K562 (cell line): Measurements from ENCODE around the gene PRR29. TPM values are rescaled to one million over a fixed set of nuclear protein-coding genes. Genes with fewer than 3 reads are reported as not detected.

Source experiments
- ATAC-seq: fragments of 200-7000 bp; cut with Tn5 transposase; 3 replicates; pipeline ENCODE4 v1.9.1; 2020; ENCODE audit warnings: moderate library complexity
- BruUV-seq: library from RNA; stranded (reverse); fragments of 400-500 nt; replicated peaks from 2 replicates; lab custom pipeline; 2021; lab: Mats Ljungman, UMichigan
- CTCF ChIA-PET: fragments of 300-600 bp; formaldehyde crosslinking; extraction: SDS; loops from one replicate; lab custom pipeline; 2021; ENCODE audit warnings: low intra/inter-chr PET ratio; lab: Yijun Ruan, JAX
- POLR2A ChIA-PET: fragments of 300-600, 350-650 bp; sonication (Branson Sonifier 250); formaldehyde crosslinking; extraction: SDS; loops from one replicate; lab custom pipeline; 2021; ENCODE audit warnings: antibody characterized with exemption, inconsistent platforms; lab: Yijun Ruan, JAX
- DNase-seq, 4 experiments: peaks; one replicate each; pipeline versions ENCODE4 v3.0.0 to v3.0.0-alpha.2; 2011 to 2018; ENCODE audit warnings: low spot score in 3 of 4, mixed read lengths in 3 of 4; ENCODE audit errors: extremely low read depth in 1 of 4
- FAIRE-seq: peaks from 2 replicates; lab custom pipeline; 2011; peaks lifted over from hg19 to GRCh38; lab: Jason Lieb, UNC
- H2AFZ ChIP-seq: 2 replicates; pipeline ENCODE4 v1.6.0; 2011; ENCODE audit warnings: low read depth, low read length, control low read depth, inconsistent platforms
- H3K27ac ChIP-seq: fragments of 200-600 bp; 3 replicates; pipeline ENCODE4 v1.8.0; 2011; ENCODE audit warnings: low read depth, mild to moderate bottlenecking, control low read depth, inconsistent platforms, low read length, moderate library complexity, mixed read lengths; ENCODE audit errors: extremely low read depth
- H3K27me3 ChIP-seq, 2 experiments: fragments of 300-600 bp in 1 of 2; 2 replicates in 1 of 2; 3 replicates in 1 of 2; pipeline versions ENCODE4 v1.6.0 to v1.8.0; 2011; ENCODE audit warnings: inconsistent platforms in 2 of 2, low read length in 2 of 2, mild to moderate bottlenecking in 1 of 2, mixed read lengths in 1 of 2, moderate library complexity in 1 of 2; ENCODE audit not compliant: control insufficient read depth in 2 of 2, insufficient read depth in 2 of 2
- H3K36me3 ChIP-seq: fragments of 300-600 bp; 3 replicates; pipeline ENCODE4 v1.8.0; 2011; ENCODE audit warnings: mild to moderate bottlenecking, low read length, inconsistent platforms; ENCODE audit not compliant: control insufficient read depth, insufficient read depth
- H3K4me1 ChIP-seq, 2 experiments: fragments of 200-600 bp in 1 of 2; replicated peaks in 1 of 2; 2 replicates in 1 of 2; 3 replicates in 1 of 2; pipeline versions ENCODE4 v1.5.1 to v1.8.0; 2011; ENCODE audit warnings: inconsistent platforms in 2 of 2, low read length in 2 of 2, mild to moderate bottlenecking in 1 of 2, mixed read lengths in 1 of 2, moderate library complexity in 1 of 2; ENCODE audit not compliant: control insufficient read depth in 2 of 2, insufficient read depth in 2 of 2
- H3K4me2 ChIP-seq: 2 replicates; pipeline ENCODE4 v1.6.1; 2011; ENCODE audit warnings: low read length, control low read depth, inconsistent platforms, mixed read lengths; ENCODE audit not compliant: insufficient read depth
- H3K4me3 ChIP-seq: fragments of 200-600 bp; sonication (generic), shearing (Covaris generic); 2 replicates; pipeline ENCODE4 v1.5.1; 2016; ENCODE audit warnings: control low read depth, inconsistent platforms
- H3K79me2 ChIP-seq: fragments of 200-600 bp; 3 replicates; pipeline ENCODE4 v1.8.0; 2011; ENCODE audit warnings: low read length, inconsistent platforms; ENCODE audit not compliant: control insufficient read depth, insufficient read depth
- H3K9ac ChIP-seq, 2 experiments: 2 replicates each; pipeline versions ENCODE4 v1.6.0 to v1.6.1; 2011; ENCODE audit warnings: low read depth in 2 of 2, low read length in 2 of 2, control low read depth in 1 of 2, inconsistent platforms in 1 of 2, mild to moderate bottlenecking in 1 of 2, mixed read lengths in 1 of 2; ENCODE audit not compliant: insufficient read depth in 1 of 2
- H3K9me1 ChIP-seq: one replicate; pipeline ENCODE4 v1.6.0; 2011; ENCODE audit warnings: inconsistent platforms, mild to moderate bottlenecking, low read length, moderate library complexity; ENCODE audit not compliant: control insufficient read depth, insufficient read depth
- H3K9me3 ChIP-seq: replicated peaks from 2 replicates; pipeline ENCODE4 v1.5.1; 2011; ENCODE audit warnings: low read depth, low read length, inconsistent platforms; ENCODE audit not compliant: control insufficient read depth, insufficient read depth
- H4K20me1 ChIP-seq: replicated peaks from 2 replicates; pipeline ENCODE4 v1.6.1; 2011; ENCODE audit warnings: low read length, inconsistent platforms, mixed read lengths; ENCODE audit not compliant: control insufficient read depth, insufficient read depth
- NELFE ChIP-seq: IDR thresholded peaks from 2 replicates; pipeline ENCODE4 v1.6.1; 2011; ENCODE audit warnings: mild to moderate bottlenecking; ENCODE audit not compliant: insufficient read depth, insufficient read length
- ZFX ChIP-seq: sonication (generic); formaldehyde crosslinking; IDR thresholded peaks from 2 replicates; pipeline ENCODE4 v1.8.0; 2022; ENCODE audit warnings: mild to moderate bottlenecking, missing genetic modification reagents, moderate library complexity
- ZNF140 ChIP-seq: fragments of 250-450 bp; sonication (Bioruptor Pico); IDR thresholded peaks from 2 replicates; pipeline ENCODE4 v1.8.0; 2021; ENCODE audit warnings: moderate library complexity, mild to moderate bottlenecking, inconsistent platforms
- WGBS: fragments of 100-300 bp; shearing (Covaris generic); methylation state at CpG from one replicate; pipeline ENCODE4 v1.1.6; 2016; ENCODE audit warnings: low coverage, mixed read lengths; ENCODE audit not compliant: insufficient coverage; ENCODE audit errors: missing lambda C conversion rate; 5-methylcytosine and 5-hydroxymethylcytosine counted together
- in situ Hi-C: fragments of 300-500 bp; cut with MboI; formaldehyde crosslinking; loops from 4 replicates; pipeline ENCODE4 v1.15.0; 2018; ENCODE audit warnings: inconsistent platforms, mixed read lengths
- intact Hi-C: fragments of 100-400 bp; cut with micrococcal nuclease; formaldehyde crosslinking; loops from 2 replicates; pipeline ENCODE4 v1.14.2; 2022
- polyA plus RNA-seq, 8 experiments: library from polyadenylated mRNA; depleted of rRNA in 4 of 8; stranded (reverse) in 5 of 8; unstranded in 3 of 8; fragments of >200 nt; fragmentation: Nextera tagmentation in 2 of 8; fragmentation: Illumina TruSeq in 1 of 8; extraction: Ambion mirVana in 2 of 8; extraction: Trizol in 1 of 8; gene quantifications; 2 replicates each; pipeline versions ENCODE4 v1.2.1 to v1.2.3, GENCODE V29; 2011 to 2014; ENCODE audit warnings: inconsistent platforms in 1 of 8, missing spikeins in 1 of 8
- total RNA-seq, 7 experiments: library from RNA; depleted of rRNA in 6 of 7; stranded (reverse); fragments of >200 nt in 6 of 7; fragmentation: Illumina TruSeq in 2 of 7; extraction: Trizol in 2 of 7; gene quantifications; 2 replicates each; pipeline versions ENCODE4 v1.2.1 to v1.2.3, GENCODE V29; 2011 to 2021; ENCODE audit warnings: low replicate concordance in 1 of 7
- TF ChIP-seq, protein P1 (sequence below), 3 experiments: IDR thresholded peaks in 2 of 3; conservative IDR thresholded peaks in 1 of 3; 2 replicates each; pipeline ENCODE4 v1.5.1; 2011 to 2012; ENCODE audit warnings: low read length in 3 of 3, mild to moderate bottlenecking in 3 of 3, control low read depth in 2 of 3, improper control_type of control experiment in 1 of 3, inconsistent platforms in 1 of 3, low read depth in 1 of 3, mixed read lengths in 1 of 3, moderate library complexity in 1 of 3; ENCODE audit not compliant: insufficient read depth in 2 of 3
- TF ChIP-seq, protein P2 (sequence below): fragments of 450-650 bp; IDR thresholded peaks from 2 replicates; pipeline ENCODE4 v1.7.1; 2018; ENCODE audit warnings: mild to moderate bottlenecking, low read depth; ENCODE audit not compliant: partially characterized antibody
- TF ChIP-seq, protein P3 (sequence below), 2 experiments: fragments of 450-650 bp; IDR thresholded peaks; 2 replicates each; pipeline ENCODE4 v1.6.1; 2016; ENCODE audit warnings: mild to moderate bottlenecking in 2 of 2, borderline replicate concordance in 1 of 2, low read depth in 1 of 2, moderate library complexity in 1 of 2

PRR29 gene
- total and polyA plus RNA-seq, 9 of the 15 experiments (the other 6 are each of a cell fraction or from before 2014, with no cell fraction given), result 0.08 to 0.58 (median 0.15) TPM; not detected in 5

DNA sequence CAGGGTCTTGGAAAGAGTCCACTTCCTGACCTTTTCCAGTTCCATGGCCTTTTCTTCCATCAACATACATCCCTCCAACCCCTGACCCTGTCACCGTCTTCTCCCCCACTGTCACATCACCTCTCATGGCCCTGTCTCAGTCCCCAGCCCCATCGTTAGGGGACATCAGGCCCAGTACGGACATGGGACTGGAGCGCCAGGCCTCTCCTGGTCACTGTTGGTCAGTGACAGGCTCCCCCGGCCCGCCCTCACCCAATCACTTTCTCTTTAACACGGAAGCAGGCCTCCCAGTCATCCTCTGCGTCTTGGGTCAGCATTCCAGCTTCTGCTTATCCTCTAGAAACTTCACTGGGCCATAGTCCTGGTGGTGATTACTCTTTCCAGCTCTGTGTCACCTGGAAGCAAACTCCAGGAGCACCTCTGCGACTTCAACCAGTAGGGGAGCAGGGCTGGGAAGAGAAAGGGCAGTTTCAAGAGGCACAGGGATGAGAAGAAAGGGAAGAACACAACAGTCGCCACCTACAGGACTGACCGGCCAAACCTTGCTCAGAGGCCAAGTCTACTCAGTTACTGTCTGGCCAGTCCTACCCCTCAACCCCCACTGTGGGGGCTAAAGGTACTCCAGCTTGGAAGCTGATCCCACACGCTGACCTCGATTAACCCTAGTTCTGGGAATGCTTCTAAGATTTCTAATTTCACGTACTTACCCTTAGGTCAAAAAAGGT lies 38.2 kb downstream of the PRR29 start:
- no peaks in the 10 kb centered on the region for H3K9me1 ChIP-seq
- no peaks in the 10 kb centered on the region for H3K9me3 ChIP-seq
- no TSS peak for BruUV-seq
- H3K79me2 ChIP-seq, result no peaks in the 10 kb centered on the region
- peak overlapping the region; percentile 63; the same call in 1 of the 2 replicates for H2AFZ ChIP-seq
- ChIA-PET CTCF (interaction anchor here (0.6 kb wide), 1 partner anchor 14 kb away, joined by 4 read pairs; no protein-coding TSS in a partner anchor), POLR2A (interaction anchor here (1.2 kb wide), 1 partner anchor 9 kb away, joined by 3 read pairs; no protein-coding TSS in a partner anchor)
- ATAC-seq, result peak; percentile 89
- WGBS, result 65% methylated on average over 14 of the region's 14 CpGs
- DNase-seq, result peak in 3 of 4 experiments; percentile 33 to 46 (median 40)
- no peak overlapping the region for H3K4me3 ChIP-seq
- no peak overlapping the region for H3K27ac ChIP-seq
- H3K9ac ChIP-seq, result no peak overlapping the region; a peak in 1 of 4 replicates
- in situ Hi-C loops (loop anchor here (10.0 kb wide), 1 partner anchor 98 kb away; the partner anchor contains the start of gene ERN1), intact Hi-C loops (no loop called here)
- no peaks in the 10 kb centered on the region for H4K20me1 ChIP-seq
- peak; percentile 58 for FAIRE-seq
- no peak overlapping the region for H3K4me2 ChIP-seq
- H3K27me3 ChIP-seq, result no peaks in the 10 kb centered on the region
- H3K4me1 ChIP-seq, result peaks cover 0 to 4% of the 10 kb centered on the region in 2 experiments; a peak in 3 of 5 replicates
- H3K36me3 ChIP-seq, result peaks cover 4% of the 10 kb centered on the region; the same call in 1 of the 3 replicates
- TF ChIP-seq NELFE, result no peak
- no peak for TF ChIP-seq ZFX (CRISPR knock-in tag)
- TF ChIP-seq, protein P1, sequence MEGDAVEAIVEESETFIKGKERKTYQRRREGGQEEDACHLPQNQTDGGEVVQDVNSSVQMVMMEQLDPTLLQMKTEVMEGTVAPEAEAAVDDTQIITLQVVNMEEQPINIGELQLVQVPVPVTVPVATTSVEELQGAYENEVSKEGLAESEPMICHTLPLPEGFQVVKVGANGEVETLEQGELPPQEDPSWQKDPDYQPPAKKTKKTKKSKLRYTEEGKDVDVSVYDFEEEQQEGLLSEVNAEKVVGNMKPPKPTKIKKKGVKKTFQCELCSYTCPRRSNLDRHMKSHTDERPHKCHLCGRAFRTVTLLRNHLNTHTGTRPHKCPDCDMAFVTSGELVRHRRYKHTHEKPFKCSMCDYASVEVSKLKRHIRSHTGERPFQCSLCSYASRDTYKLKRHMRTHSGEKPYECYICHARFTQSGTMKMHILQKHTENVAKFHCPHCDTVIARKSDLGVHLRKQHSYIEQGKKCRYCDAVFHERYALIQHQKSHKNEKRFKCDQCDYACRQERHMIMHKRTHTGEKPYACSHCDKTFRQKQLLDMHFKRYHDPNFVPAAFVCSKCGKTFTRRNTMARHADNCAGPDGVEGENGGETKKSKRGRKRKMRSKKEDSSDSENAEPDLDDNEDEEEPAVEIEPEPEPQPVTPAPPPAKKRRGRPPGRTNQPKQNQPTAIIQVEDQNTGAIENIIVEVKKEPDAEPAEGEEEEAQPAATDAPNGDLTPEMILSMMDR (IDR thresholded peaks at IDR 0.05 in 2 of 3, conservative IDR thresholded peaks at IDR 0.05 in 1 of 3; ENCODE audit: insufficient read depth in 2 of 3, low read depth in 1 of 3, low read length in 3 of 3), result peak; percentile 37 to 57 (median 53); a peak in 5 of 6 replicates
- no peak for TF ChIP-seq ZNF140 (CRISPR knock-in tag)
- TF ChIP-seq, protein P2, sequence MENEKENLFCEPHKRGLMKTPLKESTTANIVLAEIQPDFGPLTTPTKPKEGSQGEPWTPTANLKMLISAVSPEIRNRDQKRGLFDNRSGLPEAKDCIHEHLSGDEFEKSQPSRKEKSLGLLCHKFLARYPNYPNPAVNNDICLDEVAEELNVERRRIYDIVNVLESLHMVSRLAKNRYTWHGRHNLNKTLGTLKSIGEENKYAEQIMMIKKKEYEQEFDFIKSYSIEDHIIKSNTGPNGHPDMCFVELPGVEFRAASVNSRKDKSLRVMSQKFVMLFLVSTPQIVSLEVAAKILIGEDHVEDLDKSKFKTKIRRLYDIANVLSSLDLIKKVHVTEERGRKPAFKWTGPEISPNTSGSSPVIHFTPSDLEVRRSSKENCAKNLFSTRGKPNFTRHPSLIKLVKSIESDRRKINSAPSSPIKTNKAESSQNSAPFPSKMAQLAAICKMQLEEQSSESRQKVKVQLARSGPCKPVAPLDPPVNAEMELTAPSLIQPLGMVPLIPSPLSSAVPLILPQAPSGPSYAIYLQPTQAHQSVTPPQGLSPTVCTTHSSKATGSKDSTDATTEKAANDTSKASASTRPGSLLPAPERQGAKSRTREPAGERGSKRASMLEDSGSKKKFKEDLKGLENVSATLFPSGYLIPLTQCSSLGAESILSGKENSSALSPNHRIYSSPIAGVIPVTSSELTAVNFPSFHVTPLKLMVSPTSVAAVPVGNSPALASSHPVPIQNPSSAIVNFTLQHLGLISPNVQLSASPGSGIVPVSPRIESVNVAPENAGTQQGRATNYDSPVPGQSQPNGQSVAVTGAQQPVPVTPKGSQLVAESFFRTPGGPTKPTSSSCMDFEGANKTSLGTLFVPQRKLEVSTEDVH, result no peak
- TF ChIP-seq, protein P3, sequence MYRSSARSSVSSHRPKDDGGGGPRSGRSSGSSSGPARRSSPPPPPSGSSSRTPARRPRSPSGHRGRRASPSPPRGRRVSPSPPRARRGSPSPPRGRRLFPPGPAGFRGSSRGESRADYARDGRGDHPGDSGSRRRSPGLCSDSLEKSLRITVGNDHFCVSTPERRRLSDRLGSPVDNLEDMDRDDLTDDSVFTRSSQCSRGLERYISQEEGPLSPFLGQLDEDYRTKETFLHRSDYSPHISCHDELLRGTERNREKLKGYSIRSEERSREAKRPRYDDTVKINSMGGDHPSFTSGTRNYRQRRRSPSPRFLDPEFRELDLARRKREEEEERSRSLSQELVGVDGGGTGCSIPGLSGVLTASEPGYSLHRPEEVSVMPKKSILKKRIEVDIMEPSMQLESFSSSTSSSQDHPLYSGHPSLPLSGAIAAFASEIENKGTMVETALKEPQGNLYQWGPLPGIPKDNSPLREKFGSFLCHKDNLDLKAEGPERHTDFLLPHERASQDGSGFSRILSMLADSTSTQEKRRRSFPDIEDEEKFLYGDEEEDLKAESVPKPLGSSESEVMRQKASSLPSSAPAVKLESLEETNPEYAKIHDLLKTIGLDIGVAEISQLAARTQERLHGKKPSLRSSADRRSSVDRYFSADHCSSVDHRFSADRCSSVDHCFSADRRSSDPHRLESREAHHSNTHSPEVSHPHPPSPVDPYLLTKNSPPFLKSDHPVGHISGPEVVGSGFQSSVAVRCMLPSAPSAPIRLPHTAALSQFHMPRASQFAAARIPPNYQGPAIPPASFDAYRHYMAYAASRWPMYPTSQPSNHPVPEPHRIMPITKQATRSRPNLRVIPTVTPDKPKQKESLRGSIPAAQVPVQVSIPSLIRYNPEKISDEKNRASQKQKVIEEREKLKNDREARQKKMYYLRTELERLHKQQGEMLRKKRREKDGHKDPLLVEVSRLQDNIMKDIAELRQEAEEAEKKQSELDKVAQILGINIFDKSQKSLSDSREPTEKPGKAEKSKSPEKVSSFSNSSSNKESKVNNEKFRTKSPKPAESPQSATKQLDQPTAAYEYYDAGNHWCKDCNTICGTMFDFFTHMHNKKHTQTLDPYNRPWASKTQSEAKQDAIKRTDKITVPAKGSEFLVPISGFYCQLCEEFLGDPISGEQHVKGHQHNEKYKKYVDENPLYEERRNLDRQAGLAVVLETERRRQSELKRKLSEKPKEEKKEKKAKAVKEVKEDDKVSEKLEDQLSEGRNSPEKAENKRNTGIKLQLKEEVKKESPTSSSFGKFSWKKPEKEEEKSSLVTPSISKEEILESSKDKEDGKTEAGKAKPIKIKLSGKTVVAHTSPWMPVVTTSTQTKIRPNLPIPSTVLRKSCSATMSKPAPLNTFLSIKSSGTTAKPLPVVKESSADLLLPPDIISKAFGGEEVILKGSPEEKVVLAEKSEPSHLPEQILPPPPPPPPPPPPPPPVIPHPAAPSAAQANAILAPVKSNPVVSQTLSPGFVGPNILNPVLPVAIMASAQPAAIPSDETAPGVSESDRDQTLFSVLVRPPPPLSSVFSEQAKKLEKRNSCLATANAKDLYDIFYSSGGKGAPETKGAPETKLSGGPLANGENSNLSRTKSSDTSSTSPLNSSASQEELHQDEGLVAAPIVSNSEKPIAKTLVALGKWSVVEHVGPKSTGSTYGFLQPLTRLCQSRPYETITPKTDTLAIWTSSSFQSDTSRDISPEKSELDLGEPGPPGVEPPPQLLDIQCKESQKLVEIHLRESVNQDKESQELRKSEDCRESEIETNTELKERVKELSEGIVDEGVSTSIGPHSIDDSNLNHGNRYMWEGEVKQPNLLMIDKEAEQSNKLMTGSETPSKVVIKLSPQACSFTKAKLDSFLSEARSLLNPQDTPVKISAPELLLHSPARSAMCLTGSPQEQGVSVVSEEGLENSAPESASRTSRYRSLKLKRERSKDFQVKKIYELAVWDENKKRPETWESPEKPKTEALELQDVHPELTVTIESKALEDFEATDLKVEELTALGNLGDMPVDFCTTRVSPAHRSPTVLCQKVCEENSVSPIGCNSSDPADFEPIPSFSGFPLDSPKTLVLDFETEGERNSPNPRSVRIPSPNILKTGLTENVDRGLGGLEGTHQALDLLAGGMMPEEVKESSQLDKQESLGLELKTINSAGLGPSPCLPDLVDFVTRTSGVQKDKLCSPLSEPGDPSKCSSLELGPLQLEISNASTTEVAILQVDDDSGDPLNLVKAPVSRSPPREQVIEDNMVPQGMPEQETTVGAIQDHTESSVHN (IDR thresholded peaks at IDR 0.05; ENCODE audit: borderline replicate concordance in 1 of 2, low read depth in 1 of 2), result no peak
